Left renal cortex interstitium (tissue), 4 donors: ENCODE data around the gene LRRC1. TPM values are rescaled to one million over a fixed set of nuclear protein-coding genes. Genes with fewer than 3 reads are reported as not detected.

Experiments
- DNase-seq, 4 donors: peaks; one replicate each; pipeline ENCODE4 v3.0.0-alpha.2; 2013; ENCODE audit warnings: low read depth in 4 of 4, low spot score in 2 of 4, missing footprints in 1 of 4
- polyA plus RNA-seq, 4 donors: library from polyadenylated mRNA; unstranded; fragments of 120-200 nt; gene quantifications; one replicate each; pipeline ENCODE4 v1.2.1, GENCODE V29; 2013; ENCODE audit not compliant: insufficient read length in 4 of 4

LRRC1 gene
- polyA plus RNA-seq, 4 donors, result 24.1 to 32.4 (median 25.3) TPM

DNA sequence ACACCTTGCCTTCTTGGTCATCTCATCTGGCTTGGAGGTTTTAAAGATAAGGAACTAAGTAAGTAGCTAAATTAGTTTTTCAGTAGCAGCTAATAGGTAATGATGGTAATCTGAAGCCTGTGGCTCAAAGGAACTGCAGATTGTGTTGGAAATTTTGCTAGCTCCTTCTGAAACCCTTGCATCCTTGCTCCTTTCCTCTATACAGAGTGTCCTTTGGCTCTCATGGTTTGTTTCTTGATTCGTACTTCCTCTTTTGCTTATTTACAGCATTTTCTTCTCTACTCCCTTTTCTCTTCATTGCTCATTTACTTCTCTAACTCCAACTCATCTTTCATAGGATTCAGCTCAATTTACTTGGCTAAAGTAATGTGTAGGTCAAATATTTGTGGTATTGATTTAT, 19.0 kb downstream of the LRRC1 start:
- no peak for DNase-seq

DNA sequence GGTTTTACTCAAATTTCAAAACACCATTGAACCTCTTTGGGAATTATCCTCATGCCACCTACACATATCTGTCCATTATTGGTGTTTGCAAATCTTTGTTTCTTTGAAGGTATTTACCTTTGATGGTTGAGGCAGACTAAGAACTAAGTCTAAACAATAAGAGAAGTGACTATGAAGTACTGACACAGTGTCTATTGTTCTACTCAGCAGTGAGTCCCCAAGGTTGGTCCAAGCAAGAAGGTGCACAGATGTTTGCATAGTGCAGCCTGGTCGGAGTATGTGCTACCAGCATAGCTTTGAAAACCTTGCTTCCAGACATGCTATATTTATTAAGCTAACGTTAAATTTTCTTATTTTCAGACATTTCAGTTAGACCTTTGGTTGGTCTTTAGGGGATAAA, 19.5 kb downstream of the LRRC1 start:
- no peak for DNase-seq

DNA sequence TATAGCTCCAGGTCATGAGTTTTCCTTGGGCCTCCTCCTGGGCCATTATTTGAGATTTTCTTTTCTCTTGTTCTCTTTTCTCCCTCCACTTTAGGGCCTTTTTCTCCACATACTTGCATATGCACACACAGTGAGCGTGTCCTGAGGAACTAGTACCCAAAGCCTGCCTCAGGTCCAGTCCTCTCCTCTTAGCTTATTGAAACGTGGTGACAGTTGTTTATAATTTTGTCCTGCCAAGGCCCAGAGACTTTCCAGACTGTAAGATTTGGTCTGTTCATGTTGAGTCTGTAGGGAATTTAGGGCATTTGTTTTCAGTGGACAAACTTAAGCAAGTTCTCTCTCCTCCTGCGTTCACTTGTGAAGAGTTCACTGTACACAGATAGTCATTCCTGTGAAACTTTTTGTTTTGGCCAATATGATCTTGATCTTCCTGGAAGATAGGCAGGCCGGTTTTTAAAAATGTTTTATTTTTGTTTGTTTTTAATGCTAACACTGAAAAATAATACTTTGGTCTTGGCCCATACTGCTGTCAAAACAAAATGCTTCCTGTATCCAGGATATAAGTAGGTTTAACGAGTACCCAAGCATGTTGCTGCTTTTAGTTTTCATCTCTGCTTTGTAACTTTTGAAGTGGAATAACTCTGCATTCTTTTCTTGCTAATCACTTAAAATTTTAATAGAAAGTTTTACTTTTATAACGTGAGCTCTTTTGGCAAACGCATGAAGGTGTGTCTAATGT, 20.7 kb downstream of the LRRC1 start:
- DNase-seq, result no peak

DNA sequence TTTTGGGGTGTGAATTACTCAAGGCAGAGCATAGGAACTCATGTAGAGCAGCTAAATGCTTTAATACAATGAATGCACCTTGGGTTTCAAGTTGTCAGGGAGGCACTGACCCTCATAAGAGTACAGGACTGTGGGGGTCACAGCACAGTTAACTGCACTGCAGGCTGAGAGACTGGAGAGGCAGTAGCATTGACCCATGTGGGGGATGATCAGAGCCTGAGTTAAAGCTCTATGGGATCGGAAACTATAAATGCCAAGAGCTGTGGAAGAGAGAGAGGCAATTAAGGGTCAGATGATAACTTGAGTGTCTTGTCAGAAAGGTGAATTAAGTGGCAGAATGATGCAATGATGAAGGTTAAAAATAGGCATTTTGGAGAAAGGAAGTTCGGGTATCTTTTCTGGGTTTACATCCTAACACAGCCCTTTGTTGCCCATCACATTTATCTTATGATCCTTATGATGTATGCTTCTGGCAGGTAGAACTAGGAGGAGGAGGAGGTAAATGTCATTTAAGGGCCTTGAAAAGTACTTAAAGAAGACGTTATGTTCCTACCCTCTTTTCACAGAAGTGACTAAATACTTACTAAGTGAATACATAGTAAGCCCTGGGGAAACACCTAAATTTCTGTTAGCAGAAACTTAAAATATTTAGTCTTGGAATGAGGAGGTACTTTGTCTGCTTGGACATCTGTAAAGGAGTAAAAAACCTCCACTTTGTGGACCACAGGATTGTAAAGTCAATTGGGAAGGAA, 24.2 kb downstream of the LRRC1 start:
- DNase-seq, result no peak

DNA sequence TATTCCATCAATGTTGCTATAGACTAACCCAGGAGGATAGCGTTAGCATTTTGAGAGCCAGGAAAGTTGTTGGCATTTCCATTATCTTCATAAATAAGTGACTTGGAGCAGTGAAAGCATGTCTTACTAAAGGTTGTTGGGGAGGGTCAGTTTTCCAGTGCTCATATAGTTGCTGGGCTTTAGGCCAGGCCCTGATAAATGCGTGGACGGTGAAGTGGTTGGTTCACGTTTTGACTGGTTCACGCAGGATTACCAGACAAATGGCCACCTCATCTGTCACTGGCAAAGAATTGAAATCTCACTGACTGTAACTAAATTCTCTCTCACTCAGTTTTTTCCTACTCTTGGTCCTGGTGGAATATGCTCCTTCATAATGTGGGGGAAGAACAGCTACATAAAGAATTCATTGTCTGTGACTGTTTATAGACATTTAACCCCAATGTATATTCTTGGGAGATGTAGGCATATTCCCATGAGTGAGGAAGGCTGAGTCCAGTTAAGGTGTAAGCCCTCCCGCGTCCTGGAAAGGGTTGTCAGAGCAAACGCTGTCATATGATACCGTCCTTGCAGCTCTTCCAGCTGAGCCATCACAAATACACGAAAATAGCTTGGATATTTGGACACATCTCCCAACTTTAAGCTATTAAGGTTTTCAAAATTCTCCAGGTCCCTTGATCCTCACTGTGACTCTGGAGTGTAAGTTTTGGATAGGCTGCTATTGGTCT, 27.8 kb downstream of the LRRC1 start:
- DNase-seq, result no peak

DNA sequence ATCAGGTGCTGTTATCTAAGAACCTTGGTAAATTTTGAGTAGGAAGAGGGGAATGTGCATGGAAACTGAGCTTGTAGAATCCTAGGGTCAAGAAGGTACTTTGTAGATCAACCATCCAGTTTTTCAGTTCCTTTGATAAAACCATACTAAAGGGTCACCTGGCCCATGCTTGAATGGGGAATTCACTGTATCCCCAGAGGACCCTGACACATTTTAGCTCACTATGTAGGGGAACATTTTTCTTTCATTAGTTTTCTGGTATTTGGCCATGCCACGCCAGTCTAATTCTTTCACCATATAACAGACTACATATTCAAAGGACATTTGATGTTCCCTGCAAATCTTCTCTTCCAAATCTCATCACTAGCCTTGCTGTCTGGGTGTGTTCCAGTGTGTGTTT, 29.9 kb downstream of the LRRC1 start:
- DNase-seq, result no peak

DNA sequence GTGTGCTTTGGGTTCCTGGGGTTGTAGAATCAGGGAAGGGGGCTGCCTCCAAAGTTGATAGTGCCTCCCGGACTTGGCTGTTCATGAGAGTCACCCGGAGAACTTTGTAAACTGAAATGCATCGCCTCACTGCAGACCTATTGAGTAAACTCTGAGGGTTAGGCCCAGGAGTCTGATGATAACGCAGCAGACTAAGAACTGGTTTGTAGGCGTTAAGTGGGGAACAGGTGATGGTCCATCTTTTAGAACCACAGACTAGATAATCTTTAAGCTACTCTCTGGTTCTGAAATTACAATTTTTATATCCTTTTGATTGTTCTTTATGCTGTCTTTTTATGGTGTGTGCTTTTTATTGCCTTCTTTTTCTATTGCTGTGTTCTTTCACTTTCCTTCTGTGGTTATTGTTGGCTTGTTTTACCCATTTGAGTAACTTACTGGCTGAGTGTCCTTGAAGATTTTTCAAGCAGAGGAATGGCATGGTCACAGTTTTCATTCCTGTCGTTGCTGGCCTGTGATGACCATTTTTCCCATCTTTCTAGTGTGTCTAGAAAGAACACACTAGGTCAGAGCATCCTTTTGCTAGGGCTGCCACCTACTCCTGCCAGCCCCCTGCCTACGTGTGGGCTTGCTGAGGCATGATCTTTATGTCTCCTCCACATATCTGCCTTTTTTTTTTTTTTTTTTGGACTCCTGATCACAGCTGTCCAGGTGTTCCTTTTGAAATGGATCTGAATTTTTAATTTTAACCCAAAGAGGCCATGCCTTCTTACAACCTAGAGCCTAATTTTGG, 30.9 kb downstream of the LRRC1 start:
- no peak for DNase-seq

DNA sequence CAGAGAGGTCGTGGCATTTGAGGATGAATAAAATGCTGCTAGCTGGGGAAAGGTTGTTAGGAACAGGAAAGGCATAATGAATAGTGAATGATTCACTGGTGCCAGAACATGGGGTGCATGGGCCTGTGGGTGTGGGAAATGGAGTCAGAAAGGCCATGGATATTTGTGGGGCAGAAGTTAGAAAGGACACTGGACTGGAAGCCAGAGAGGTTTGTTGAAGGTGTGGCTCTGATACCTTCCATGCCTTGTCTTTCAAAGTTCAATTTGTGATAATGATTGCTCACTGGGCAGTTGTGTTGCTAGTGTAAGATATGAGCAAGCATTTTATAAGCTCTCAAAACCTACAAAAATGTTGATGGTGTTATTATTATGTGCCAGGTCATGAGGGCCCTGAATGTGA, 32.7 kb downstream of the LRRC1 start:
- DNase-seq, result no peak

DNA sequence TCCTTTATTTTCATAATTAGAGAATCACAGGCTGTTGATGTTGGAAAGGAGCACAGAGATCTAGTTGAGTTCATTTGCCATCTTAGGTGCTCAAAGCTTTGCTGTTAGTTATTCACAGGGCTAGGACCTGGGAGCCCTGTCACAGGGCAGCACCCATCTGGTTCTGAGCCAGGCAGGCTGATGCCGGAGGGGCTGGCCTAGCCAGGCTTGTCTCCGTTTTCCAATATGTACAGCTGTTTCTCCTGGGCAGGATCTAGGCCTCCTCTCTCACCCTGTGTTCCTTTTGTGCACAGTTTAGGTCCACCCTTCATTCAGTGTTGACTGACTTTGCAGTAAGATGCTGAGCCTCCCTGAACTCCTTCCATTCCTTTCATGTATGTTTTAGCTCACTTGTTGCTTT, 33.4 kb downstream of the LRRC1 start:
- no peak for DNase-seq

DNA sequence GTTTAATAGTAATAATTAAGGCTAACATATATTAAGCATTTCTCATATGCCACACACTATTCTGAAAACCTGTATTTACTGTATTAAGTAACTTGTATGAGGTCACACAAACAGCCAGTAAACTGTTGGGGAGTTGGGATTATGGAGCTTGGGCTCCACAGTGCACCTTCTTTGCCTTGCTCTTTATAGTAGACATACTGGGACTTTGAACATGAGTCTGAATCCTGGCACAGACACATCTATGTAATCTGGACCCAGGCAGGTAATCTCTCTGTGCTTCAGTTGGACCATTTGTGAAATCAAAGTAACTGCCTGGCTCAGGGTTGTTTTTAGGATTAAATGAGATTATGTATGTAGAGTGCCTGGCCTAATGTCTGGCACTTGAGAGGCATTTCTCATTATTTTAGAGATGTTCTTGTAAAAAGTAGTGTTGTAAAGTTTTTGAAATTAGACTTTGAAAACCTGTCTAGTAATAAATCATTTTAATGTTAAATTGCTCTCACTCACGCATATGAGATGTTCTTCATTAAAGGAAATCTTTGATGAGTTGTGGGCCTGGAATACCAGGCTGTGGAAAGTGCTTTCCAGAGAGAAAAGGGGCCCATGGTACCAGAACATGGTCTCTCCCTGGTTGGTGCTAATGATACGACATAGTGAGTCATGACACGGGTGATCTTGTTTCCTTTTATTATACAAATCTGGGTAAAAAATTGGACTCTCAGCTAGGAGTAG, 34.3 kb downstream of the LRRC1 start:
- no peak for DNase-seq

DNA sequence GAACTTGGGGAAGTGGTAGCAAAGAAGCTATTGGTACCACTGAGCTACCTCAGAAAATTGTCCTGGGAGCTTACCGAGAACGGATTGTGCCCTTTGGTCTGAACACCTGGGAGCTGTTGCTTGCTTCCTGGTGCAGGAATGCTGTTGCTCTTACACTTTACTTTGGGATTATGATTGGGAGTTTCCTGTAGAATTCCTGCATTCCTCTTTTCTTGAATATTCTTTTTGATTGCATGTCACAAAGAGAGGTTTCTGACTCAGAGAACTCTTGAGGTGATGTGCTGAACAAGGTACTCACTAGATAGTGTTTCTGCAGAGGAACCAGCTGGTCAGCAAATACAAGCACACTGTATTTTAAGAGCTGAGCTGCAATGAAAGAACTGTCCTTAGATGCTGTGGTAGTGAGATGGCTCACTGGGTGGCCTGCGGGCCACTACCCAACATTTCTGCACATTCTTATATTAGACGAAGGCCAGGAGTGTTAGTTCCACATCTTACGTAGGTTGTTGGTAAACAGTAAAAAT, 35.0 kb downstream of the LRRC1 start:
- DNase-seq, result no peak

DNA sequence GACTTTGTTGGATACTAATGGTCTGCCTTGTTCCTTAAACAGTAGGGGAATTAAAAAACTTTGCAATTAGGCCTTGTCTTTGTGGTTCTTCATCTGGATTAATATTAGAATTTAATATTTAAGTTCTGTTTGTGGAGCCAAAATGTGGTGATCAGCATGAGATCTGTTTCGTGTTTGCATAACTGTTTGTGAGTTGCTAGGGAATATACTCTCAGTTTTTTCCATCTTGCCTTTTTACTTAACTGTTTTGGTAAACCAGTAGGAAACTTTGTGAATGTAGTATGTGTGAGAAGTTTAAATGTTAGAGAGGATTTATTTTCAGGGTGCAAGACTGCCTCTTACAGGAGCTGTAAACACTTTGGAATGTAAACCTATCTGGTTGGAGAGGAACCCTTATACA, 35.6 kb downstream of the LRRC1 start:
- DNase-seq, result no peak

DNA sequence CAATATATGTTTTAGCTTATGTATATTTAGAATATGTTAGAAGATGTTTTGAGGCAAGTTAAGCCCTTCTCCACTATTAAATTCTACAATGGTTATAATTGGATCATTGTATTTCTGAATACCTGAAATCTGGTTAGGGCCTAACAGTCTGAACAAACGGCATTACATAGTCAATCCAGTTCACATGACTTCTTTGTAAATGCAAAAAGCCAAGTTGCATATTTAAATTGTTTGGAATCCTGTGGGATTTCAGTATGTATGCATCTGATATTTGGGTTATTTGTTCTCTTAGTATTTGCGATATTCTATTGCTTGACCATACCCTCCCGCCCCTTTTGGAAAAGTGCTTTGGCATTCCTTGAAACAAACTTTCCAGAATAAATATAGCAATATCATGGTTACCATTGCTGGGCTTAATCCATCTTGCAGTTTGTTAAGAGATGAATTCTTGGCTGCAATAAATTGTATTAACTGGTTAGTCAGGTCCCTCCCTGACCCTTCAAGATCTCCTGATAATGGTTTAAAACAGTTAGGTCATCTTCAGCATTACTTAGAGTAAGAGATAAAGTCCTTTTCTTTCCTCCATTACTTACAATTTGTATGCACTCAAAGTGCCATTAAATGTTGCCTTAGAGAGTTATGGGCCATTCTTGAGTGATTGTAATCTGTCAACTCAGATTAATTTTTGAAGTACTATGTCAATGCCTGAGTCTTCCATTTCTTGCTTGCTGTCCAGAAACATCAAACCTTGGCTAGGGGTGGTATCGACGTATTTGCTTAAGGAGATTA, 36.5 kb downstream of the LRRC1 start:
- DNase-seq, result no peak

DNA sequence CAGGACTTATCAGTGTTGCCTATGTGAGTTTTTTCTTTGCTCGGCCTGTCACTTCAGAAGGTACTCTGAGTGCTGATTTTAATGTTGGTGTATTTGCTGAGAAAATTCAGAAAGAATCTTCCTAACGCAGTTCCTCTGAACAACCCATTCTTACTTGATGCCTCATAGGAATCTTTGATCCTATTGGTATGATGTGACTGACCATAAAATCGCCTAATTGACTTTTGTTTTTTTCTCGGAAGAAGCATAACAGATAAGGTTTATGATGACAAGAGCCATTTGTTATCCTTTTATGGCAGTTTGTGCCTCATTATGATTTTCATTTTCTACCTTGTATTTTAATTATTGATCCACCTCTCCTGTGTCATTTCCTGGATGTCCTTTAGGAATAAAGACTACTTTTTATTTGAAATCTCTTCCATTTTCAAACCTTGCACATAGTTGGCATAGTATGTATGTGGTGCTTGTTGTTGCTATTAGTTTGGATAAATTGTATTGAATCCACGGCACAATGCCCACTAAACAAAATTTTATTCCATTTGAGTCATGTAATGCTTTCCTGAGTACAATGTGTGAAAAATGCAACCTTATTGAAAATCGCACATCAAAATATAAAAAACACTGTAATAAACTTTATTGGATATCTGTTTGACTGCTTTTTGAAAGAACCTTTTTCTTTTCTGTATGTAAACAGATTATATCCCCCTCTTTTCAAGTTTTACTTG, 37.3 kb downstream of the LRRC1 start:
- no peak for DNase-seq

DNA sequence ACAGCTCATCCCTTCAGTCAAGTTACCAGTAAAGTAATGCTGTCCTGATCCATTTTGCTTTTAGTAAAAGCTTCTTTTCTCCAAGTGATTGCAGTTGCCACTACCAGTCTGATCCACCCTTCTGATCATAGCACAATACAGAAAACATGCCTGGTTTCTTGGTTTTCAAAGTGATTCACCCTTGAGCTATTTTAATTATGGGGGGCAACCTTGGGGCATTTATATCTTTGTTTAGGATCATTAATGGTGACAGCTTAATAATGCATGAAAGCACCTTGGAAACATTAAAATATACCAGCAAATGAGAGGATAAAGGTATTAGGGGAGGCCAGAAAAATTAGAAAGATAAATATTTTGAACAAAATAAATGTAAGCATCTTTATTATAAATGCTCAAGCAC, 38.4 kb downstream of the LRRC1 start:
- no peak for DNase-seq

DNA sequence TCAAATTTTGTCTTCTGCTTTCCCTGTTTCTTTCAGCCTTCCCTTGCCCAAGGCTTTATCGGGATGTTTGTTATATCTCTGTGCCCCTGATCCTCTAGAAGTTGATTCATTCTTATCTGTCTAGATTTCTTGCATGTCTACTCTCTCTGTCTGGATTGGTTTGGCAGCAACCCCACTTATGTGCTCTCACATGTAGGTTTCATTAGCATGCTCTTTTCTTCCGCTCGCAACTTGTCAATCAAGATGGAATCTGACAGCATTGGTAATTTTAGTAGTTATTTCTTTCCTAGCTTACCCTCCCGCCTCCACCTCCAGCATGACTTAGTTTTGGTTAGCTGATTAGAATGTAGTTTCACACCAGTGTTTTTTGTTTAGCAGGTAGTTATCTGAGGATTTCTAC, 39.3 kb downstream of the LRRC1 start:
- no peak for DNase-seq

DNA sequence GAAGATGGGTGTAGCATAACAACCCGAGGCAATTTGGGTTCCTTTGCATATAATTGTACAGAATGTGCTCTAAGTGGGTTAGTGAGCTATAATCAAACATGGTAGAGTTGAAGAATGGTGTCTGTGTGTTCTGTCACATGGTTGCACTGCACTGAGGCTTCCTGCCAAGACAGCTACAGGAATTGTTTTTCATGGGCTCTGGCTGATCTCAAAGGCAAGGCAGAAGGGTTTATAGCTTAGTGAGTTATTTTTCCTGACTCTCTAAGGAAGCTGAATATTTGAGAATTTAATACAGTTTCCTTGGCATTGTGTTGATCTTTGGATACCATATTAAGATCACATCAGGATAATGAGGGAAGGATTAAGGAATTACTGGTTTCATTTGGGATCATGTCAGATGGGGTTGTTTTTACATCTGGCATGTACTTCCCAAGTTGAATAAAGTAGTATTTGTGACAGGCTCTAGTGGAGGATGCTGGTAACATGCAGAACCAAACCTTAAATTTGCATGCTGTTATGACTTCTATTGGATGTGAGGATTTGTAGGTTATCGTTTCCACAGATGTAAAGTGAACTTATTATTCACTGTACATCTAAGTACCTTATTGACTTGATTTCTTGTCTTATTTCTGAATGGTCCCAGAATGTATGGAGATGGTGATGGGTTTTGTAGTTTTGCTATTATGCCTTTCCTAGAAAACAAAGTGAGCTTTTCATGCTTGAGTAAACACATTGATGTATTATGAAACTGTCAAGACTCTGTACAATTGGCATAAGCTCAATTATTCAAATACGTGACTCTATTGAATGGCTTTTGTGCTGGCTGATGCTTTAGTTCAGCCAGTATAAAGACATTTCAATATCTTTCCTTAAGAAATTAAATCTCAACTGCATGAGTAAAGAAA, 43.3 kb downstream of the LRRC1 start:
- DNase-seq, result no peak

DNA sequence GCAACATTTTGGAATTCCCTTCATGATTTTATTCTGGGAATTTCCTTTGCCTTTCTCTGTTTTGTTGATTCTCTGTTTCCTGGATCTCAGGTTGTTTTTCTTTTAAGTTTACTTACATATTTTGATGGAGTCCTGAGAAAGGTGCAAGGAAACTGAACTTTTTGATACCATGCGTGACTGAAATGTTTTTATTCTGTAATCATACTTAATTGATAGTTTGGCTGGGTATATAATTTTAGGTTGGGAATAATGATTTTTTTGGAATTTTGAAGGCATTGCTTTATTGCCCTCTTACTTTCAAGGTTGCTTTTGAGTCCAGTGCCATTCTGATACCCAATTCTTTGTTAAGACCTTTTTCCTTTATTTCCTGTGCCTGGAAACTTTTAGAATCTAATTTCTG, 45.2 kb downstream of the LRRC1 start:
- no peak for DNase-seq
